Endothelial cell of umbilical vein (primary cell): ENCODE results near the gene OR13F1. TPM values are rescaled to one million over a fixed set of nuclear protein-coding genes. Genes with fewer than 3 reads are reported as not detected.

Experiments used
- BruUV-seq: library from RNA; stranded (reverse); fragments of 400-500 nt; replicated peaks from 2 replicates; lab custom pipeline; 2021; lab: Mats Ljungman, UMichigan
- CTCF ChIA-PET: fragments of 300-600, 350-600 bp; sonication (Branson Sonifier 250); formaldehyde crosslinking; loops from one replicate; lab custom pipeline; 2021; ENCODE audit warnings: antibody characterized with exemption, inconsistent platforms; lab: Charles Lee
- POLR2A ChIA-PET: fragments of 300-600, 350-600 bp; sonication (Branson Sonifier 250); formaldehyde crosslinking; loops from one replicate; lab custom pipeline; 2021; ENCODE audit warnings: antibody characterized with exemption, inconsistent platforms; lab: Charles Lee
- DNase-seq: peaks from one replicate; pipeline ENCODE4 v3.0.0-alpha.2; 2011; ENCODE audit warnings: low read depth, low spot score
- FAIRE-seq: peaks from 2 replicates; lab custom pipeline; 2011; peaks lifted over from hg19 to GRCh38; lab: Jason Lieb, UNC
- H2AFZ ChIP-seq: 2 replicates; pipeline ENCODE4 v1.6.0; 2012; ENCODE audit warnings: low read depth, low read length, control low read depth, inconsistent platforms
- H3K27ac ChIP-seq: 2 replicates; pipeline ENCODE4 v1.5.1; 2011; ENCODE audit warnings: low read depth, mild to moderate bottlenecking, control low read depth, low read length, moderate library complexity; ENCODE audit not compliant: insufficient read depth
- H3K27me3 ChIP-seq, 2 experiments: 2 replicates each; pipeline versions ENCODE4 v1.6.0 to v1.6.1; 2011; ENCODE audit warnings: low read length in 2 of 2, mixed read lengths in 1 of 2; ENCODE audit not compliant: control insufficient read depth in 2 of 2, insufficient read depth in 2 of 2
- H3K36me3 ChIP-seq, 2 experiments: 2 replicates in 1 of 2; 3 replicates in 1 of 2; pipeline ENCODE4 v1.5.1; 2011; ENCODE audit warnings: low read length in 2 of 2, mild to moderate bottlenecking in 1 of 2, moderate library complexity in 1 of 2; ENCODE audit not compliant: control insufficient read depth in 2 of 2, insufficient read depth in 2 of 2; ENCODE audit errors: extremely low read depth in 1 of 2
- H3K4me1 ChIP-seq: 3 replicates; pipeline ENCODE4 v1.5.1; 2011; ENCODE audit warnings: mild to moderate bottlenecking, low read length; ENCODE audit not compliant: control insufficient read depth, insufficient read depth; ENCODE audit errors: extremely low read depth
- H3K4me2 ChIP-seq: 2 replicates; pipeline ENCODE4 v1.6.1; 2011; ENCODE audit warnings: low read length, control low read depth, mixed read lengths; ENCODE audit not compliant: insufficient read depth
- H3K4me3 ChIP-seq, 3 experiments: fragments of 200-600 bp in 1 of 3; sonication (generic), shearing (Covaris generic) in 1 of 3; replicated peaks in 1 of 3; 2 replicates each; pipeline ENCODE4 v1.5.1; 2011 to 2016; ENCODE audit warnings: control low read depth in 3 of 3, low read length in 3 of 3, mild to moderate bottlenecking in 2 of 3, inconsistent platforms in 1 of 3, low read depth in 1 of 3, moderate library complexity in 1 of 3; ENCODE audit not compliant: insufficient read depth in 1 of 3
- H3K79me2 ChIP-seq: 2 replicates; pipeline ENCODE4 v1.6.0; 2012; ENCODE audit warnings: low read length, inconsistent platforms; ENCODE audit not compliant: control insufficient read depth, insufficient read depth
- H3K9ac ChIP-seq: replicated peaks from 2 replicates; pipeline ENCODE3; 2011; ENCODE audit warnings: low read length, control low read depth; ENCODE audit not compliant: insufficient read depth; ENCODE audit errors: extremely low read depth
- H3K9me1 ChIP-seq: replicated peaks from 3 replicates; pipeline ENCODE4 v1.6.0; 2011; ENCODE audit warnings: mild to moderate bottlenecking, low read length; ENCODE audit not compliant: control insufficient read depth, insufficient read depth; ENCODE audit errors: extremely low read depth
- H3K9me3 ChIP-seq: replicated peaks from 2 replicates; pipeline ENCODE4 v1.5.1; 2012; ENCODE audit warnings: low read length, inconsistent platforms; ENCODE audit not compliant: control insufficient read depth, insufficient read depth
- H4K20me1 ChIP-seq: replicated peaks from 2 replicates; pipeline ENCODE3; 2011; ENCODE audit warnings: mild to moderate bottlenecking, low read length; ENCODE audit not compliant: control insufficient read depth, insufficient read depth; ENCODE audit errors: extremely low read depth
- CTCF ChIP-seq, 2 donors: IDR thresholded peaks; 1 replicate in 1 of 2; 2 replicates in 1 of 2; pipeline ENCODE4 v1.5.1; 2011; ENCODE audit warnings: low read length in 2 of 2, mild to moderate bottlenecking in 2 of 2, moderate library complexity in 2 of 2, control low read depth in 1 of 2, inconsistent platforms in 1 of 2, low read depth in 1 of 2; ENCODE audit not compliant: insufficient read depth in 1 of 2; ENCODE audit errors: extremely low read depth in 1 of 2
- EZH2 ChIP-seq: IDR thresholded peaks from 2 replicates; pipeline ENCODE4 v1.6.1; 2012; ENCODE audit warnings: borderline replicate concordance, low read depth, mild to moderate bottlenecking, moderate library complexity, low read length, inconsistent platforms; ENCODE audit not compliant: severe bottlenecking
- FOS ChIP-seq: IDR thresholded peaks from 2 replicates; pipeline ENCODE4 v1.6.1; 2011; ENCODE audit warnings: mild to moderate bottlenecking, low read length, moderate library complexity, borderline replicate concordance; ENCODE audit not compliant: insufficient read depth
- GATA2 ChIP-seq: IDR thresholded peaks from 2 replicates; pipeline ENCODE4 v1.7.0; 2011; ENCODE audit warnings: low read depth, mild to moderate bottlenecking, moderate library complexity, mixed read lengths, low read length; ENCODE audit not compliant: insufficient read length, insufficient read depth
- JUN ChIP-seq: IDR thresholded peaks from 2 replicates; pipeline ENCODE4 v1.6.1; 2011; ENCODE audit warnings: borderline replicate concordance, low read depth; ENCODE audit not compliant: insufficient read length, insufficient read depth
- MYC ChIP-seq: IDR thresholded peaks from one replicate; pipeline ENCODE4 v1.6.1; 2011; ENCODE audit warnings: mild to moderate bottlenecking, low read depth, low read length
- POLR2A ChIP-seq: IDR thresholded peaks from 2 replicates; pipeline ENCODE4 v1.6.1; 2012; ENCODE audit warnings: low read depth, mild to moderate bottlenecking, control low read depth, low read length
- POLR2AphosphoS5 ChIP-seq: IDR thresholded peaks from 2 replicates; pipeline ENCODE4 v1.6.1; 2012; ENCODE audit warnings: low read depth, mild to moderate bottlenecking, control low read depth, low read length, moderate library complexity; ENCODE audit not compliant: insufficient read depth
- dilution Hi-C: fragments of 300-500 bp; cut with MboI; formaldehyde crosslinking; loops from one replicate; pipeline ENCODE4 v1.15.0; 2019; ENCODE audit warnings: low sequenced_read_pairs; ENCODE audit not compliant: extremely low pct_ligation_motif_present
- intact Hi-C: fragments of 100-400 bp; cut with micrococcal nuclease; formaldehyde crosslinking; loops from one replicate; pipeline ENCODE4 v1.10.0; 2022
- polyA plus RNA-seq, 4 experiments: library from polyadenylated mRNA; depleted of rRNA in 3 of 4; stranded (reverse) in 3 of 4; unstranded in 1 of 4; fragments of >200 nt; gene quantifications; 2 replicates each; pipeline versions ENCODE4 v1.2.1 to v1.2.3, GENCODE V29; 2011 to 2012; ENCODE audit warnings: missing spikeins in 1 of 4
- total RNA-seq: library from RNA; stranded (reverse); gene quantifications from 2 replicates; pipeline ENCODE4 v1.2.3, GENCODE V29; 2021

Gene OR13F1
- total and polyA plus RNA-seq, 2 donors (not counting 3 experiments of a cell fraction or from before 2014, with no cell fraction given), result not detected

GRCh38 chr9:104527109-104527508 is 23.0 kb downstream of the OR13F1 start, which contains the start of gene OR13C4:
Gene OR13C4, minus strand, starts transcription at chr9:104527209. Its CDS starts 0 bp downstream, at chr9:104527209.
- CTCF ChIA-PET, result no interaction called here
- Histone ChIP-seq H3K4me1 (no peaks in the 10 kb centered on the region), H4K20me1 (no peaks in the 10 kb centered on the region), H3K27ac (no peak within 1 kb of the TSS), H3K27me3 (no peaks in the 10 kb centered on the region), H3K4me2 (no peak within 1 kb of the TSS), H3K9me3 (no peaks in the 10 kb centered on the region), H3K9ac (no peak within 1 kb of the TSS), H3K36me3 (no peaks in the 10 kb centered on the region), H3K4me3 (no peak within 1 kb of the TSS), H3K9me1 (no peaks in the 10 kb centered on the region), H3K79me2 (no peaks in the 10 kb centered on the region), H2AFZ (no peak within 1 kb of the TSS)
- dilution Hi-C loops (no loop called here), intact Hi-C loops (no loop called here)
- TF ChIP-seq GATA2 (no peak), MYC (no peak), EZH2 (no peak), POLR2A (no peak), POLR2AphosphoS5 (no peak), JUN (no peak), FOS (no peak), CTCF (IDR thresholded peaks at IDR 0.05; ENCODE audit: extremely low read depth in 1 of 2, insufficient read depth in 1 of 2, low read depth in 1 of 2, low read length in 2 of 2) (no peak)
- POLR2A ChIA-PET, result no interaction called here
- DNase-seq, result no peak
- no TSS peak for BruUV-seq
- FAIRE-seq, result no peak
